H1 (cell line): Measurements from ENCODE around the gene HNF1B. TPM values are rescaled to one million over a fixed set of nuclear protein-coding genes. Genes with fewer than 3 reads are reported as not detected.

Experiments used
- CTCF ChIA-PET: fragments of 300-600 bp; sonication (Branson Sonifier 250); formaldehyde crosslinking; loops from one replicate; lab custom pipeline; 2021; ENCODE audit not compliant: partially characterized antibody; lab: Charles Lee
- POLR2A ChIA-PET: fragments of 300-600 bp; sonication (Branson Sonifier 250); formaldehyde crosslinking; loops from one replicate; lab custom pipeline; 2021; ENCODE audit warnings: inconsistent platforms; ENCODE audit not compliant: partially characterized antibody; lab: Charles Lee
- DNase-seq, 2 experiments: peaks; one replicate each; pipeline versions ENCODE4 v3.0.0 to v3.0.0-alpha.2; 2010 to 2022; ENCODE audit warnings: low spot score in 2 of 2, low read depth in 1 of 2, mixed read lengths in 1 of 2
- FAIRE-seq: peaks from 2 replicates; lab custom pipeline; 2011; peaks lifted over from hg19 to GRCh38; lab: Jason Lieb, UNC
- H2AFZ ChIP-seq: 2 replicates; pipeline ENCODE4 v1.8.1; 2012; ENCODE audit warnings: low read length, inconsistent platforms
- H2AK5ac ChIP-seq: 2 replicates; pipeline ENCODE4 v1.6.1; 2013; ENCODE audit warnings: low read depth, low read length
- H2BK120ac ChIP-seq: replicated peaks from 2 replicates; pipeline ENCODE3; 2013; ENCODE audit warnings: low read depth, low read length, inconsistent platforms
- H2BK12ac ChIP-seq: 2 replicates; pipeline ENCODE4 v1.6.1; 2013; ENCODE audit warnings: low read depth, low read length
- H2BK15ac ChIP-seq: 2 replicates; pipeline ENCODE4 v1.6.1; 2013; ENCODE audit warnings: low read length
- H2BK20ac ChIP-seq: 2 replicates; pipeline ENCODE4 v1.6.1; 2013; ENCODE audit warnings: low read length
- H2BK5ac ChIP-seq: 2 replicates; pipeline ENCODE4 v1.6.1; 2013; ENCODE audit warnings: low read depth, low read length
- H3K14ac ChIP-seq: 2 replicates; pipeline ENCODE4 v1.6.1; 2013; ENCODE audit warnings: inconsistent platforms; ENCODE audit not compliant: insufficient read length
- H3K18ac ChIP-seq: 2 replicates; pipeline ENCODE4 v1.6.1; 2013; ENCODE audit warnings: low read length; ENCODE audit errors: extremely low read depth
- H3K23ac ChIP-seq: 2 replicates; pipeline ENCODE4 v1.6.1; 2013; ENCODE audit warnings: inconsistent platforms; ENCODE audit not compliant: insufficient read length
- H3K23me2 ChIP-seq: 2 replicates; pipeline ENCODE4 v1.6.1; 2013; ENCODE audit warnings: low read depth, low read length
- H3K27ac ChIP-seq: 2 replicates; pipeline ENCODE4 v1.6.1; 2011; ENCODE audit warnings: low read depth, low read length, inconsistent platforms
- H3K27me3 ChIP-seq, 4 experiments: replicated peaks in 1 of 4; 1 replicate in 1 of 4; 2 replicates in 3 of 4; pipeline versions ENCODE4 v1.6.1 to v1.8.1; 2011 to 2013; ENCODE audit warnings: low read length in 3 of 4, mild to moderate bottlenecking in 3 of 4, inconsistent platforms in 2 of 4, mixed read lengths in 2 of 4, moderate library complexity in 1 of 4; ENCODE audit not compliant: control insufficient read depth in 3 of 4, insufficient read depth in 3 of 4; ENCODE audit errors: extremely low read depth in 1 of 4
- H3K36me3 ChIP-seq, 4 experiments: 2 replicates each; pipeline versions ENCODE4 v1.6.1 to v1.8.1; 2011 to 2013; ENCODE audit warnings: mild to moderate bottlenecking in 4 of 4, low read length in 3 of 4, moderate library complexity in 2 of 4, control low read depth in 1 of 4, inconsistent platforms in 1 of 4; ENCODE audit not compliant: insufficient read depth in 4 of 4, control insufficient read depth in 2 of 4
- H3K4ac ChIP-seq: replicated peaks from 2 replicates; pipeline ENCODE3; 2013; ENCODE audit warnings: low read length, low read depth, mixed read lengths, inconsistent platforms; ENCODE audit not compliant: insufficient read length
- H3K4me1 ChIP-seq, 4 experiments: replicated peaks in 1 of 4; 1 replicate in 1 of 4; 2 replicates in 3 of 4; pipeline versions ENCODE4 v1.6.1 to v1.8.1; 2011 to 2013; ENCODE audit warnings: low read length in 3 of 4, inconsistent platforms in 2 of 4, mixed read lengths in 1 of 4; ENCODE audit not compliant: insufficient read depth in 4 of 4, control insufficient read depth in 3 of 4
- H3K4me2 ChIP-seq, 2 experiments: 2 replicates each; pipeline versions ENCODE4 v1.6.1 to v1.8.1; 2011 to 2013; ENCODE audit warnings: low read depth in 2 of 2, low read length in 2 of 2, control low read depth in 1 of 2, inconsistent platforms in 1 of 2, mild to moderate bottlenecking in 1 of 2; ENCODE audit not compliant: insufficient read depth in 1 of 2
- H3K4me3 ChIP-seq, 4 experiments: fragments of 200-600, 300-600 bp in 1 of 4; sonication (generic), shearing (Covaris generic), sonication (Bioruptor Twin) in 1 of 4; 2 replicates each; pipeline versions ENCODE4 v1.5.1 to v1.8.1; 2011 to 2016; ENCODE audit warnings: low read length in 4 of 4, low read depth in 3 of 4, control low read depth in 2 of 4, inconsistent platforms in 2 of 4, mild to moderate bottlenecking in 2 of 4, mixed read lengths in 1 of 4, moderate library complexity in 1 of 4; ENCODE audit not compliant: insufficient read depth in 2 of 4; ENCODE audit errors: extremely low read depth in 1 of 4
- H3K56ac ChIP-seq: replicated peaks from 2 replicates; pipeline ENCODE3; 2013; ENCODE audit warnings: low read depth, mild to moderate bottlenecking, mixed read lengths, low read length, inconsistent platforms; ENCODE audit not compliant: insufficient read length
- H3K79me1 ChIP-seq: 2 replicates; pipeline ENCODE4 v1.6.1; 2013; ENCODE audit warnings: low read depth, low read length, control low read depth
- H3K79me2 ChIP-seq, 2 experiments: 2 replicates each; pipeline versions ENCODE4 v1.6.1 to v1.8.1; 2012 to 2013; ENCODE audit warnings: low read length in 2 of 2, mild to moderate bottlenecking in 2 of 2, inconsistent platforms in 1 of 2; ENCODE audit not compliant: insufficient read depth in 2 of 2, control insufficient read depth in 1 of 2
- H3K9ac ChIP-seq, 4 experiments: replicated peaks in 1 of 4; 1 replicate in 1 of 4; 2 replicates in 3 of 4; pipeline versions ENCODE4 v1.6.1 to v1.8.1; 2011 to 2013; ENCODE audit warnings: low read depth in 3 of 4, low read length in 3 of 4, control low read depth in 2 of 4, mild to moderate bottlenecking in 2 of 4, moderate library complexity in 2 of 4, inconsistent platforms in 1 of 4; ENCODE audit errors: extremely low read depth in 1 of 4
- H3K9me3 ChIP-seq, 2 experiments: 2 replicates each; pipeline versions ENCODE4 v1.6.1 to v1.8.1; 2012 to 2013; ENCODE audit warnings: mild to moderate bottlenecking in 2 of 2, moderate library complexity in 2 of 2, control low read depth in 1 of 2, inconsistent platforms in 1 of 2, low read depth in 1 of 2, low read length in 1 of 2, mixed read lengths in 1 of 2; ENCODE audit not compliant: insufficient read depth in 2 of 2
- H4K20me1 ChIP-seq, 2 experiments: replicated peaks in 1 of 2; 2 replicates each; pipeline versions ENCODE3 to v1.8.1; 2011 to 2013; ENCODE audit warnings: inconsistent platforms in 2 of 2, low read length in 2 of 2, mild to moderate bottlenecking in 1 of 2; ENCODE audit not compliant: insufficient read depth in 2 of 2, control insufficient read depth in 1 of 2
- H4K5ac ChIP-seq: 2 replicates; pipeline ENCODE4 v1.6.1; 2013; ENCODE audit warnings: low read length, low read depth, mixed read lengths, inconsistent platforms; ENCODE audit not compliant: insufficient read length
- H4K8ac ChIP-seq: 2 replicates; pipeline ENCODE4 v1.8.0; 2013; ENCODE audit warnings: mild to moderate bottlenecking, moderate library complexity, low read length, inconsistent platforms; ENCODE audit not compliant: insufficient read depth; ENCODE audit errors: extremely low read depth
- H4K91ac ChIP-seq: replicated peaks from 2 replicates; pipeline ENCODE3; 2013; ENCODE audit warnings: low read length, mixed read lengths, inconsistent platforms; ENCODE audit not compliant: insufficient read length
- KDM1A ChIP-seq: fragments of 200-600, 300-600 bp; sonication (generic); IDR thresholded peaks from 2 replicates; pipeline ENCODE4 v1.7.1; 2016; ENCODE audit warnings: mild to moderate bottlenecking, low read length, borderline replicate concordance
- WGBS, 2 experiments: shearing (Covaris generic) in 1 of 2; methylation state at CpG; one replicate each; pipeline versions ENCODE4 v1.1.6 to v1.1.7; 2013 to 2015; ENCODE audit warnings: low lambda C conversion rate in 2 of 2, mixed read lengths in 2 of 2, inconsistent platforms in 1 of 2, low coverage in 1 of 2, missing lambda C conversion rate in 1 of 2; ENCODE audit not compliant: insufficient replicate concordance in 2 of 2, insufficient coverage in 1 of 2, insufficient read length in 1 of 2; ENCODE audit errors: extremely low coverage in 1 of 2, missing lambda C conversion rate in 1 of 2; 5-methylcytosine and 5-hydroxymethylcytosine counted together
- polyA plus RNA-seq, 7 experiments: library from polyadenylated mRNA; depleted of rRNA in 3 of 7; stranded (reverse) in 5 of 7; unstranded in 2 of 7; fragments of >200 nt in 5 of 7; fragments of 200-250 nt in 2 of 7; gene quantifications; 1 replicate in 5 of 7; 2 replicates in 1 of 7; 4 replicates in 1 of 7; pipeline versions ENCODE4 v1.2.1 to v1.2.3, GENCODE V29; 2011 to 2013; ENCODE audit warnings: missing spikeins in 2 of 7, mixed read lengths in 2 of 7
- total RNA-seq: library from RNA; stranded (reverse); fragmentation: NEBNext Ultra II Directional; extraction: Animal tissue kit (Norgen Biotek cat#: 25700); gene quantifications from 2 replicates; pipeline ENCODE4 v1.2.1, GENCODE V29; 2021
- TF ChIP-seq, protein P1 (sequence below), 3 experiments: IDR thresholded peaks; 1 replicate in 2 of 3; 2 replicates in 1 of 3; pipeline versions ENCODE4 v1.5.1 to v1.6.1; 2011; ENCODE audit warnings: low read length in 3 of 3, mild to moderate bottlenecking in 3 of 3, inconsistent platforms in 2 of 3, low read depth in 1 of 3, moderate library complexity in 1 of 3; ENCODE audit not compliant: insufficient read depth in 1 of 3; ENCODE audit errors: control extremely low read depth in 1 of 3

The HNF1B gene
- total and polyA plus RNA-seq, 2 of the 8 experiments (the other 6 are each of a cell fraction or from before 2014, with no cell fraction given): 0.13 to 0.30 TPM

DNA sequence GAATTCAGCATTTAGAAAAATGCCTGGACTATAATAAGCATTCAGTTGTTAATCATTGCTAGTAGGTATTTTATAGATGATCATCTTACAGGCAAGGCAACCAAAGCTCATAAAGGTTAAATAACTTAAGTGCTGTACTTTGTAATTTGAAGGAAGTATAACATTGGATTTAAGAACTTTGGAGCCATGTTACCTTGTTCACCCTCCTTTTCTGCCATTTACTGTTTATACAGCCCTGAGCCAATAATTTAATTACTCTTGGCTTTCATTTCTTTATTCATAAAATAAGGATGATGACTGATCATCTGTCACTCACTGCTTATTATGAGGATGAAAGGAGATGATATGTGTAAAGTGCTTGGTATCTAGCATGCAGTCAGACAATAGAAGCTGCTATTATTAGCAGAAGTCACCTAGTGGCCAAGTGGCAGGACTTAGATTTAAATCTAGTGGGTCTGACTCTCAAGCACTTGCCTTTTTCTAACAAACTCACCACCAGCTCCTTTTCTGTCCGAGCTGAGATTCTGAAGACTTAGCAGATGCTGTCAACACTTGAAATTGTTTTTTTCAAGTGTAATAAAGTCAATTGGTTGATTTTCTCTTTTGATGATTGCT lies 83.4 kb downstream of the HNF1B start:
- no peak overlapping the region for H4K8ac ChIP-seq
- no peak overlapping the region for H3K4me2 ChIP-seq
- FAIRE-seq: no peak
- no peaks in the 10 kb centered on the region for H3K23me2 ChIP-seq
- no peak overlapping the region for H3K27ac ChIP-seq
- H3K9me3 ChIP-seq: no peaks in the 10 kb centered on the region
- no peak overlapping the region for H2BK120ac ChIP-seq
- H2BK5ac ChIP-seq: no peak overlapping the region
- H3K14ac ChIP-seq: no peak overlapping the region
- H3K4ac ChIP-seq: no peak overlapping the region
- no peak overlapping the region for H2AFZ ChIP-seq
- H2BK15ac ChIP-seq: no peak overlapping the region
- no peaks in the 10 kb centered on the region for H3K36me3 ChIP-seq
- no peak overlapping the region for H3K18ac ChIP-seq
- H3K56ac ChIP-seq: no peak overlapping the region
- no peak overlapping the region for H4K5ac ChIP-seq
- no peaks in the 10 kb centered on the region for H3K79me1 ChIP-seq
- no peak overlapping the region for H2BK12ac ChIP-seq
- ChIA-PET CTCF (interaction anchor here (0.8 to 1.8 kb wide), 5 partner anchors 10 to 153 kb away, joined by 3 to 7 read pairs (median 4); no protein-coding TSS in a partner anchor), POLR2A (interaction anchor here (1.0 kb wide), 1 partner anchor 79 kb away, joined by 3 read pairs; no protein-coding TSS in a partner anchor)
- H3K23ac ChIP-seq: no peak overlapping the region
- no peak overlapping the region for H2BK20ac ChIP-seq
- 87% methylated on average over 1 of the region's 1 CpG; no CpG with 5 or more reads in 1 of the 2 experiments for WGBS, 2 experiments
- no peak overlapping the region for H2AK5ac ChIP-seq
- H3K9ac ChIP-seq: no peak overlapping the region
- H4K20me1 ChIP-seq: no peaks in the 10 kb centered on the region
- TF ChIP-seq, protein P1, sequence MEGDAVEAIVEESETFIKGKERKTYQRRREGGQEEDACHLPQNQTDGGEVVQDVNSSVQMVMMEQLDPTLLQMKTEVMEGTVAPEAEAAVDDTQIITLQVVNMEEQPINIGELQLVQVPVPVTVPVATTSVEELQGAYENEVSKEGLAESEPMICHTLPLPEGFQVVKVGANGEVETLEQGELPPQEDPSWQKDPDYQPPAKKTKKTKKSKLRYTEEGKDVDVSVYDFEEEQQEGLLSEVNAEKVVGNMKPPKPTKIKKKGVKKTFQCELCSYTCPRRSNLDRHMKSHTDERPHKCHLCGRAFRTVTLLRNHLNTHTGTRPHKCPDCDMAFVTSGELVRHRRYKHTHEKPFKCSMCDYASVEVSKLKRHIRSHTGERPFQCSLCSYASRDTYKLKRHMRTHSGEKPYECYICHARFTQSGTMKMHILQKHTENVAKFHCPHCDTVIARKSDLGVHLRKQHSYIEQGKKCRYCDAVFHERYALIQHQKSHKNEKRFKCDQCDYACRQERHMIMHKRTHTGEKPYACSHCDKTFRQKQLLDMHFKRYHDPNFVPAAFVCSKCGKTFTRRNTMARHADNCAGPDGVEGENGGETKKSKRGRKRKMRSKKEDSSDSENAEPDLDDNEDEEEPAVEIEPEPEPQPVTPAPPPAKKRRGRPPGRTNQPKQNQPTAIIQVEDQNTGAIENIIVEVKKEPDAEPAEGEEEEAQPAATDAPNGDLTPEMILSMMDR (IDR thresholded peaks at IDR 0.05; ENCODE audit: control extremely low read depth in 1 of 3, insufficient read depth in 1 of 3, low read depth in 1 of 3, low read length in 3 of 3): peak in 1 of 3 experiments; percentile 26; a peak in 1 of 4 replicates
- no peak for TF ChIP-seq KDM1A
- H3K27me3 ChIP-seq: no peaks in the 10 kb centered on the region
- H4K91ac ChIP-seq: no peak overlapping the region
- no peak for DNase-seq
- no peak overlapping the region for H3K4me3 ChIP-seq
- H3K4me1 ChIP-seq: peaks cover 0 to 6% (median 4%) of the 10 kb centered on the region in 4 experiments; a peak in 3 of 7 replicates
- no peaks in the 10 kb centered on the region for H3K79me2 ChIP-seq
